ENCODE data around the gene GRM2.

The GRM2 gene

DNA sequence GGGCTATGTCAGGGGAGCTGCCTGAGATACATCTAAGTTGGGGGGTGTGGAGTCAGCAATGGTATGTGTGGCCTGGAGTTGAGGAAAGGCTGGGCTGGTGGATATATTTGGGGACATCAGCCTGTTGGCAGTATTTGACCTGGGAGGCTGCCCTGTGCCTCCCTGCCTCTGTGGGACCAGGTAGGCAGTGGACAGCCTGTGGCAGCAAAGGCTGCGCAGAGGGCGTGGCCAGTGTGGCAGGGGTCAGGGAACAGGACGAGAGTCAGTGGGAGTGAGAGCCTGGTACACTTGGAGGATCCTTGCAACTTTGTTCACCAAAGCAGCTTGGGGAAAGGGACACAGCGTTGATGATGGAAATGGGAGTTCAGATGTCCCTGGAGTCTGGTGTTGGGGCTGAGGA is 20.8 kb upstream of the GRM2 start:
- Histone ChIP-seq H3K36me3 (ENCODE audit: control insufficient read depth, insufficient read depth, low read length) (peaks cover 16% of the 10 kb centered on the region), H3K27me3 (replicated peaks; ENCODE audit: control insufficient read depth, insufficient read depth, low read length) (no peaks in the 10 kb centered on the region), H3K4me3 (replicated peaks; ENCODE audit: low read depth, low read length) (no peak overlapping the region)
- TF ChIP-seq, protein P1, sequence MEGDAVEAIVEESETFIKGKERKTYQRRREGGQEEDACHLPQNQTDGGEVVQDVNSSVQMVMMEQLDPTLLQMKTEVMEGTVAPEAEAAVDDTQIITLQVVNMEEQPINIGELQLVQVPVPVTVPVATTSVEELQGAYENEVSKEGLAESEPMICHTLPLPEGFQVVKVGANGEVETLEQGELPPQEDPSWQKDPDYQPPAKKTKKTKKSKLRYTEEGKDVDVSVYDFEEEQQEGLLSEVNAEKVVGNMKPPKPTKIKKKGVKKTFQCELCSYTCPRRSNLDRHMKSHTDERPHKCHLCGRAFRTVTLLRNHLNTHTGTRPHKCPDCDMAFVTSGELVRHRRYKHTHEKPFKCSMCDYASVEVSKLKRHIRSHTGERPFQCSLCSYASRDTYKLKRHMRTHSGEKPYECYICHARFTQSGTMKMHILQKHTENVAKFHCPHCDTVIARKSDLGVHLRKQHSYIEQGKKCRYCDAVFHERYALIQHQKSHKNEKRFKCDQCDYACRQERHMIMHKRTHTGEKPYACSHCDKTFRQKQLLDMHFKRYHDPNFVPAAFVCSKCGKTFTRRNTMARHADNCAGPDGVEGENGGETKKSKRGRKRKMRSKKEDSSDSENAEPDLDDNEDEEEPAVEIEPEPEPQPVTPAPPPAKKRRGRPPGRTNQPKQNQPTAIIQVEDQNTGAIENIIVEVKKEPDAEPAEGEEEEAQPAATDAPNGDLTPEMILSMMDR (IDR thresholded peaks at IDR 0.05; ENCODE audit: insufficient read depth, low read length, poor library complexity, severe bottlenecking), result no peak
- DNase-seq (ENCODE audit: extremely low read depth, insufficient read length), result no peak

DNA sequence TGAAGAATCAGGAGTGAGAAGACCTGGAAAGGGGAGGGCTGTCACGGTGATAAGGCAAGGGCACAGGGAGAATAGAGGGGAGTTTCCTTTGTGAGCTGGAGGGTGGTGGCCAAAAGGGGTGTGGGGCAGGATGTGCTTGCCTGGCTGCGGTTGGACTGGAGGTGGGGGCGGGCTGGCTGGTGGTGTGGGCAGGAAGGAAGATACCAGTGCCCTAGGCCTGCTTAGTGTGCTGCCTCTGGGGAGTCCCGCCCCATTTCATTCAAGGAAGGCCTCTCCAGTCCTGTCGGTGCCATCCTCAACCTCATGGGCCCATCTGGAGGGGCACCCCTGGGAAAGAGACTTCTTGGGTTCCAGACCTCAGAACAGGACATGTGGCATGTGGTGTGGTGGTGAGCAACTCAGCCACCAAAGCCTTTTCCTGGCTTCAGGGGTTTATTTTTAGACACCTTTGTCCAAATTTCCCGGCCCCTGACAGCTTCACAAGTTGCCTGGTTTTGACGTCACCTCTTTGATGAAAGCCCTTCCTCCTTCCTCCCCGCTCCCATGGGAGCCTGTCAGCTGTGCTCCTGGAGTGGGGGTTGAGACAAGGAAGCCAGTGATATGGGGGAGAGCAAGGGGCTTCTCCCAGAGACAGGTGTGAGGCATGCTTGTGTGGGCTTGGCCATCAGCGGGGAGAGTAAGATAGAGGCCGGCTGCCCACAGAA is 20.2 kb upstream of the GRM2 start:
- Histone ChIP-seq H3K36me3 (ENCODE audit: control insufficient read depth, insufficient read depth, low read length) (peaks cover 16% of the 10 kb centered on the region), H3K27me3 (replicated peaks; ENCODE audit: control insufficient read depth, insufficient read depth, low read length) (no peaks in the 10 kb centered on the region), H3K4me3 (replicated peaks; ENCODE audit: low read depth, low read length) (no peak overlapping the region)
- peak; percentile 75 for DNase-seq (ENCODE audit: extremely low read depth, insufficient read length)
- TF ChIP-seq, protein P1 (IDR thresholded peaks at IDR 0.05; ENCODE audit: insufficient read depth, low read length, poor library complexity, severe bottlenecking), result no peak

DNA sequence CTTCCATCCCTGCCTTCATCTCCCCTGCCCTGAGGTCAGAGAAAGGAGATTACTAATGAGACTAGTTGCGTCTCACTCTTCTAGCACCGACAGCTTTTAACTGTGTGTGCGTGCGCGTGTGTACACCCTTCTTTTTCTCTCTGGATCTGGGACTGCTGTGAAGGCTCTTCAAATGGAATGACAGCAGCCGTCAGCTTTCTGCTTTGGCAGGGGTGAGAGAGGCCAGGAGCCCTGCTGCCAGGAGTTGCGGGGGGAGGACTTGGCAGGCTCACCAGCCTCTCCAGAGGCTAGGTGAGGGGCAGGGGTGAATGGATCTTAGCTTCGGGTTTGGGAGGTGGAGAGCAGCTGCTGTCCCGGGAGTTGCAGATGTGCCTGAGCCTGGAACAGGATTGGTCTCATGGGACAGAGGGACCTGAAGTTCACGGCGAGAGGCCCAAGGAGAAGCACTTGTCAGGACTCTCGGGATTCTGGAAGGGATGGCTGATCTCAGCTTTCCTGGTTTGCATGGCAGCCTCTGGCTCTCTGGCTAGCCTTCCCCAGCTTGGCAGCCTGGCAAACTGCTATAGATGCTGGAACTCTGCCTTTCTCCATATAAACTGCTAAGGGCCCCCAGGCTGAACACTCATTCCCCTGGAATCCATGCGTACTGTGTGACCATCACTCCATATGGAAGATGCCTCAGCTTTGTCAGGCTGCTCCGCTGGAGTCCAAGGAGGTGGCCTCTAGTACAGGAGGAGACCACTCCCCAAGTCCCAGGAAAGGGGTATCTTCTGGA is 19.2 kb upstream of the GRM2 start:
- TF ChIP-seq, protein P1 (IDR thresholded peaks at IDR 0.05; ENCODE audit: insufficient read depth, low read length, poor library complexity, severe bottlenecking), result no peak
- Histone ChIP-seq H3K27me3 (replicated peaks; ENCODE audit: control insufficient read depth, insufficient read depth, low read length) (no peaks in the 10 kb centered on the region), H3K4me3 (replicated peaks; ENCODE audit: low read depth, low read length) (no peak overlapping the region), H3K36me3 (ENCODE audit: control insufficient read depth, insufficient read depth, low read length) (peaks cover 18% of the 10 kb centered on the region)
- no peak for DNase-seq (ENCODE audit: extremely low read depth, insufficient read length)

DNA sequence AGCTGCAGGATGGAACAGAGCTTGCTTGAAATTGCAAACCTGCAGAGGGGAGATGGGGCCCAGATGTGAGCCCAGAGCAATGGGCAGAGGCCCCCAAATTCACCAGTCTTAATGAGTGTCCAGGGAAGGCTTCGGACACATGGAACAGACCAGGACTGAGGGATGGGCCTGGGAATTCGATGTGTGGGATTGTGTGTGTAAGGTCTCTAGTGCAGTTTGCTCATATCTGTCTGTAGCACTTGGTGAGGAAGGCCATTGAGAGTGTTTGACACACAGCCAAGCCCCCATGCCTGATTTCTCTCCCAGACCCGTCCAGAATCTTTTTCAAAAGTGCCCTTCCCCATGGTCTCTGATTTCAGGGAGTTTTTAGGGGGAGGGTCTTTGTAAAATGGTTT is 18.7 kb upstream of the GRM2 start:
- TF ChIP-seq, protein P1 (IDR thresholded peaks at IDR 0.05; ENCODE audit: insufficient read depth, low read length, poor library complexity, severe bottlenecking), result no peak
- H3K4me3 ChIP-seq (replicated peaks; ENCODE audit: low read depth, low read length), result no peak overlapping the region
- H3K36me3 ChIP-seq (ENCODE audit: control insufficient read depth, insufficient read depth, low read length), result peaks cover 22% of the 10 kb centered on the region
- H3K27me3 ChIP-seq (replicated peaks; ENCODE audit: control insufficient read depth, insufficient read depth, low read length), result no peaks in the 10 kb centered on the region
- DNase-seq (ENCODE audit: extremely low read depth, insufficient read length), result no peak

DNA sequence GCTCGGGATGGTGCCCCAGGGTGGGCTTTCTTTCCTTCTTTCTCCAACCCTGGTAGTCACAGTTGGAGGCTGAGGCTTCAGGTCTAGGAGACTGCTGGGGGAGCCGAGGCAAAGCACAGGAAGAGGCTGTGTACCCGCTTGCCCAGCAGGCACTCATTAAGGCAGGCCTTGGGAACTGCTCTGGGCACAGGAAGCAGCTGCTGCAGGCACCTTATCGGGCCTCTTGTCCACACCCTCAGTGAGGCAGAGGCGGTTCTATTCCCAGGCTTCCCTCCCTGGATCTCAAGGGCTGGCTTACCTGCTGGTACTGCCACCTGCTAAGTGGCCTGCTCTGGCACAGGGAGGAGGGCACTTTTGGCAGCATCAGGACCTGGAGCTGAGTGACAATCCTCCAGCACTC is 15.8 kb upstream of the GRM2 start:
- H3K36me3 ChIP-seq (ENCODE audit: control insufficient read depth, insufficient read depth, low read length), result peaks cover 18% of the 10 kb centered on the region
- no peaks in the 10 kb centered on the region for H3K27me3 ChIP-seq (replicated peaks; ENCODE audit: control insufficient read depth, insufficient read depth, low read length)
- H3K4me3 ChIP-seq (replicated peaks; ENCODE audit: low read depth, low read length), result no peak overlapping the region
- TF ChIP-seq, protein P1 (IDR thresholded peaks at IDR 0.05; ENCODE audit: insufficient read depth, low read length, poor library complexity, severe bottlenecking), result no peak
- no peak for DNase-seq (ENCODE audit: extremely low read depth, insufficient read length)

Data from GM06990 (cell line).